EH (cell line): Measurements from ENCODE around the gene ERO1A.

Experiments used
- DNase-seq: peaks from one replicate; pipeline ENCODE4 v3.0.0-alpha.2; 2015; ENCODE audit warnings: low read depth

Gene ERO1A

DNA sequence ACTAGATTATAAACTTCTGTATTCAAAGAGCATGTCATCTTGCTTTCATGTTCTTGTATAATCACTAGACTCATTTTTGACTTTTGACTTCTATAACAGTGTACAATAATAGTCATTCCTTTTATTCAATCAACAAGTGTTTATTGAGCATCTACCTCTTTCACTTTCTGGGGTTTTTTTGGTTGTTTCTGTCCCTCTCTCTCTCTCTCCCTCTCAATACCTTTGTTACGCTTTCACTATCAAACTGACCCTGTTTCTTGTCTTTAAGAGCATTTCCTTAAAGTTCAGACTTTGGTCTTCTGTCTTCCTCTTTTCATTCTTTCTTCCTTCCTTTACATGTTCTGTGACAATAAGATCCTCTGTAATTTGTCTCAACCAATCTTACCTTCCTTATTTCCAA lies 93.2 kb downstream of the ERO1A start:
- DNase-seq = no peak

DNA sequence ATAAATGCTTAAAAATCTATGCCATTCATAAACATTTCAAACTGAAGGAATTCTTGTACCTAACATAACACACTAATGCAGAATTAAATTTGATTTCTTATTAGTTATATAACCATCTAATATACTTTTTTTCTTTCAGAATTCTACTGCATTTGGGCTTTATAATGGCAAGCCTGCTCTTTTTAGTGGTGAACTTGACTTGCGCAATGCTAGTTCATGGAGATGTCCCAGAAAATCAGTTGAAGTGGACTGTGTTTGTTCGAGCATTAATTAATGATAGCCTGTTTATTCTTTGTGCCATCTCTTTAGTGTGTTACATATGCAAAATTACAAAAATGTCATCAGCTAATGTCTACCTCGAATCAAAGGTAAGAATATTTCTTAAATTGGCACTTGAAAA lies 95.4 kb downstream of the ERO1A start:
- no peak for DNase-seq

DNA sequence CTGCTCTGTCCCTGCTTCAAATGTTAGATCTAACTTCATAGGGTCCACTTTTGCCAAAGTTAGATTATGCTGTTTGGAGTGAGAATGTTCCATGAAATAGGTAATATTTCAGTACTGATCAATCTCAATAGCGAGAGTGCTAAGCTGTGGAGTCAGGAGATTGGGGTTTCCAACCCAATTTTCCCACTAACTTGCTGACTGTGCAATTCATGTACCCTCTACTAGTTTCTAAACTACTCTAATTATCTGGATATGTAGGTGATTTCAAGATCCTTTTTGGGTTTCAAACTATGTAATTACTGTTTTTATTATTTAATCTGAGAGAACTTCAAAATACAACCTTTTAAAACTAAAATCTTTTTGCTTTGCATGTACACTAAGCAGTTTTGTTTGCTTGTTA lies 96.8 kb downstream of the ERO1A start:
- no peak for DNase-seq

DNA sequence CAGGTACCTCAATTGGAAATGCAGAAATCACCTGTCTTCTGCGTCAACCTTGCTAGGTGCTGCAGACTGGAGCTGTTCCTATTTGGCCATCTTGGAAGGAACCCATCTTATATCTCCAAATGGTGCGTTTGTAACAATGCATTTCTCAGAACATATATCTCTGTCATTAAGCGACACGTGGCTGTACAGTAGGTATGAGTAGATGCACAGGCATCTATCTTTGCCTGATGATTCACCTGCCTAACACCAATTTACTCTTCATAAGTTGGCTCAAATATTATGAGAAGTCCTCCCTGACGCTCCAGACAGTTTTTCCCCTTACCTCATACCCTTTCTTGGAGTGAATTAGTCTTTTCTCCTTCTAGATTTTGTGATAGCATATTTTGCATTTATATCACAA lies 98.5 kb downstream of the ERO1A start:
- no peak for DNase-seq

DNA sequence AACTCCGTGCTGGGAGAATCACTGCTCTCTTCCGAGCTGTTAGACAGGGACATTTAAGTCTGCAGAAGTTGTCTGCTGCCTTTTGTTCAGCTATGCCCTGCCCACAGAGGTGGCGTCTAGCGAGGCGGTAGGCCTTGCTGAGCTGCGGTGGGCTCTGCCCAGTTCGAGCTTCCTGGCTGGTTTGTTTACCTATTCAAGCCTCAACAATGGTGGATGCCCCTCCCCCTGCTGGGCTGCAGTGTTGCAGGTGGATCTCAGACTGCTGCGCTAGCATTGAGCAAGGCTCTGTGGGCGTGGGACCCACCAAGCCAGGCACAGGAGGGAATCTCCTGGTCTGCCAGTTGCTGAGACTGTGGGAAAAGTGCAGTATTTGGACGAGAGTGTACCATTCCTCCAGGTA lies 99.0 kb downstream of the ERO1A start:
- no peak for DNase-seq

DNA sequence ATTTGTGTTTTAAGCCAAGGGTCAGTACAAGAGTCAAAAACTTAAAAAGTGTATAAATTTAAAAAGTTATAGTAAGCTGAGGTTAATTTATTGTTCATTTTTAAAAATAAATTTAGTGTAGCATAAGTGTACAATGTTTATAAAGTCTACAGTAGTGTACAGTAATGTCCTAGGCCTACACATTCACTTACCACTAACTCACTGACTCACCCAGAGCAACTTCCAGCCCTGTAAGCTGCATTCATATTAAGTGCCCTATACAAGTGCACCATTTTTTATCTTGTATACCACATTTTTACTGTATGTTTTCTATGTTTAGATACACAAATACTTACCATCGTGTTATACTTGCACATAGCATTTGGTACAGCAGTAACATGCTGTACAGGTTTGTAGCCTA lies 105.0 kb downstream of the ERO1A start:
- no peak for DNase-seq
